KG1 (cell line): Measurements from ENCODE around the gene ZNF667.
A peak's percentile ranks its signal among the peaks of the same experiment; 100 is the strongest.

Source experiments
- DNase-seq: peaks from one replicate; lab custom pipeline; 2025; lab: John Stamatoyannopoulos, UW

ZNF667 gene

GRCh38 chr19:56393119-56394012, 83.8 kb downstream of the ZNF667 start, which contains the start of gene ZNF582:
TSS of gene ZNF582 (minus strand) at chr19:56393534. CDS start at chr19:56391752, 1,782 bp downstream.
- peak; percentile 91 for DNase-seq
